OCI-LY7 (cell line): ENCODE results near the gene GPRC5B.

ENCODE experiments used
- EZH2phosphoT487 ChIP-seq: fragments of 200-600 bp; sonication (generic); IDR thresholded peaks from 2 replicates; pipeline ENCODE4 v1.6.1; 2018; ENCODE audit warnings: low read depth, borderline replicate concordance, mild to moderate bottlenecking, mixed run types, antibody characterized with exemption, low read length, moderate library complexity, mixed read lengths
- TF ChIP-seq, protein P1 (sequence below): fragments of 200-600 bp; sonication (generic); conservative IDR thresholded peaks from 2 replicates; pipeline ENCODE4 v1.5.1; 2014; ENCODE audit warnings: mild to moderate bottlenecking, antibody characterized with exemption, low read length, moderate library complexity, mixed read lengths

DNA sequence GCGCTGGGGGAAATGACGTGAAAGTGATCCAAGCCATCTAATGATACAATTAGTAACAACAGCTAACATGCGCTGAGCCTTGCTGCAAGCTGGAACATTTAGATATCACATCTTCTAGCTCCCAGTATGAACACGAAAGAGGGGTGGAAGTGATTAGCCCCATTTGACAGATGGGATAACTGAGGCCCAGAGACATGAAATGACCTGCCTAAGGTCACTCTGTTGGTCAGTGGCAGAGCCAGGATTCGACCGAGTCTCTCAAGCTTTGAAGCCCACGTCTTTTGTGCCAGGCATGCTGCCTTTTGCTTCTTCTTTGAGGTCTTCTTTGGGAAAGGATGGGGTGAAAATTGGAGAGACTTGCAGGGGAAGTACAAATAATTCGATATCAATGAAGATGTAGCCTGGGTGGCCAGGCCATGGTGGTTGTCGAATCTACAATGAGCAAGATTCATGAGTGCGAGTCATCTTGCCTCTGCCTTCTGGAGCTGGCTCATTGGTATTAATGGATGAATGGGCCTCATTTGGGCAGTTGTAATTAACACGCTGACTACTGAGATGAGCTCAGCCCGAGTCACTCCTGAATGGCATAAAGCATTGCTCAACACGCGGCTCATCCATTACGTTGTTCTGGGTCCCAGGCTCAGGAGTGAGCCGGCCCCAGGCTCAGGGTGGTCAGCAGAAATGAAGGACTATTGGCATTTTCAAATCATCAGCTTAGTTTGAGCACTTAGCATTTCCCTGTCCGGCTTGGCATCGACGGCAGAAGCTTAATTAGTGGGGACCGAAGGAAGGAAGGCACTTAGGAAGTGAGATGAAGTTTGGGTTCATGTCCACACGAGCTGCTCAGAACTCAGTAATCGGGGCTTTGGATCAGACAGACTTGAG lies 28.0 kb upstream of the GPRC5B start:
- TF ChIP-seq, protein P1, sequence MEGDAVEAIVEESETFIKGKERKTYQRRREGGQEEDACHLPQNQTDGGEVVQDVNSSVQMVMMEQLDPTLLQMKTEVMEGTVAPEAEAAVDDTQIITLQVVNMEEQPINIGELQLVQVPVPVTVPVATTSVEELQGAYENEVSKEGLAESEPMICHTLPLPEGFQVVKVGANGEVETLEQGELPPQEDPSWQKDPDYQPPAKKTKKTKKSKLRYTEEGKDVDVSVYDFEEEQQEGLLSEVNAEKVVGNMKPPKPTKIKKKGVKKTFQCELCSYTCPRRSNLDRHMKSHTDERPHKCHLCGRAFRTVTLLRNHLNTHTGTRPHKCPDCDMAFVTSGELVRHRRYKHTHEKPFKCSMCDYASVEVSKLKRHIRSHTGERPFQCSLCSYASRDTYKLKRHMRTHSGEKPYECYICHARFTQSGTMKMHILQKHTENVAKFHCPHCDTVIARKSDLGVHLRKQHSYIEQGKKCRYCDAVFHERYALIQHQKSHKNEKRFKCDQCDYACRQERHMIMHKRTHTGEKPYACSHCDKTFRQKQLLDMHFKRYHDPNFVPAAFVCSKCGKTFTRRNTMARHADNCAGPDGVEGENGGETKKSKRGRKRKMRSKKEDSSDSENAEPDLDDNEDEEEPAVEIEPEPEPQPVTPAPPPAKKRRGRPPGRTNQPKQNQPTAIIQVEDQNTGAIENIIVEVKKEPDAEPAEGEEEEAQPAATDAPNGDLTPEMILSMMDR: no peak
- TF ChIP-seq EZH2phosphoT487: no peak
